ENCODE measurements around the gene HEATR5A. TPM values are rescaled to one million over a fixed set of nuclear protein-coding genes. Genes with fewer than 3 reads are reported as not detected.

The HEATR5A gene
- polyA plus RNA-seq, 3 donors: 13.1 to 21.0 (median 16.8) TPM

- H3K9me3 Mint-ChIP-seq: peaks cover 0 to 3% (median 0%) of the 10 kb centered on the region in 7 donors
- Histone ChIP-seq H3K27ac (ENCODE audit: low read depth in 1 of 2, low read length in 2 of 2) (peak overlapping the region in 1 of 2 donors; percentile 94), H3K79me2 (ENCODE audit: insufficient read depth, low read length) (peaks cover 40% of the 10 kb centered on the region), H3K9ac (ENCODE audit: insufficient read depth, low read length, poor library complexity, severe bottlenecking) (peak overlapping the region; percentile 93), H3K27me3 (ENCODE audit: control insufficient read depth in 2 of 2, insufficient read depth in 2 of 2, low read length in 2 of 2) (no peaks in the 10 kb centered on the region), H2AFZ (ENCODE audit: insufficient read depth, low read depth, low read length, poor library complexity, severe bottlenecking) (peak overlapping the region; percentile 88), H3K36me3 (replicated peaks in 1 of 2; ENCODE audit: control insufficient read depth in 1 of 2, insufficient read depth in 2 of 2, low read length in 2 of 2) (no peaks in the 10 kb centered on the region), H3K4me1 (ENCODE audit: control insufficient read depth in 1 of 2, insufficient read depth in 2 of 2, low read length in 2 of 2) (peaks cover 18 to 26% of the 10 kb centered on the region in 2 donors), H3K9me3 (replicated peaks in 1 of 2; ENCODE audit: control insufficient read depth in 1 of 2, insufficient read depth in 1 of 2, low read length in 2 of 2) (no peaks in the 10 kb centered on the region), H3K4me3 (replicated peaks in 1 of 3; ENCODE audit: low read depth in 2 of 3, low read length in 3 of 3) (peak overlapping the region in 1 of 3 experiments; percentile 99), H4K20me1 (ENCODE audit: insufficient read depth, low read length) (peaks cover 25% of the 10 kb centered on the region), H3K4me2 (replicated peaks; ENCODE audit: extremely low read depth, low read length, poor library complexity, severe bottlenecking) (peak overlapping the region; percentile 86)
- peak overlapping the region in 4 of 7 donors; percentile 86 to 96 (median 94) for H3K27ac Mint-ChIP-seq
- peak overlapping the region; percentile 98 for H3K4me3 Mint-ChIP-seq
- no CpG with 5 or more reads among the region's 5 CpGs for WGBS (ENCODE audit: insufficient coverage)
- H3K27me3 Mint-ChIP-seq (ENCODE audit: low read depth in 3 of 3): peaks cover 0 to 1% (median 0%) of the 10 kb centered on the region in 3 donors
- DNase-seq: no peak
- intact Hi-C loops (cut with micrococcal nuclease): loop anchor here in 1 of 2 donors (10.0 kb wide), 1 partner anchor 134 kb away; no protein-coding TSS in a partner anchor
- TF ChIP-seq CTCF (IDR thresholded peaks at IDR 0.05): no peak
- H3K4me1 Mint-ChIP-seq: peaks cover 26% of the 10 kb centered on the region
- peaks cover 6 to 11% of the 10 kb centered on the region in 2 donors for H3K36me3 Mint-ChIP-seq
Measured at GRCh38 chr14:31421200-31421599, 850 bp upstream of the HEATR5A start.

GRCh38 chr14:31419967-31420318 is 407 bp downstream of the HEATR5A start:
- WGBS (ENCODE audit: insufficient coverage): 0% methylated on average over 33 of the region's 33 CpGs
- peak; percentile 6 to 26 (median 21) for DNase-seq
- intact Hi-C loops (cut with micrococcal nuclease): loop anchor here in 1 of 2 donors (10.0 kb wide), 1 partner anchor 135 kb away; no protein-coding TSS in a partner anchor
- H2AFZ ChIP-seq (ENCODE audit: insufficient read depth, low read depth, low read length, poor library complexity, severe bottlenecking): peak overlapping the region; percentile 88
- Mint-ChIP-seq H3K9me3 (peaks cover 0 to 3% (median 0%) of the 10 kb centered on the region in 7 donors), H3K4me1 (peaks cover 28% of the 10 kb centered on the region), H3K27ac (peak overlapping the region; percentile 86 to 96 (median 94)), H3K36me3 (peaks cover 6 to 11% of the 10 kb centered on the region in 2 donors), H3K27me3 (ENCODE audit: low read depth in 3 of 3) (peaks cover 0 to 1% (median 0%) of the 10 kb centered on the region in 3 donors), H3K4me3 (peak overlapping the region; percentile 98)
- peaks cover 53% of the 10 kb centered on the region for H3K79me2 ChIP-seq (ENCODE audit: insufficient read depth, low read length)
- H3K9ac ChIP-seq (ENCODE audit: insufficient read depth, low read length, poor library complexity, severe bottlenecking): peak overlapping the region; percentile 93
- peak overlapping the region; percentile 76 to 94 for H3K27ac ChIP-seq (ENCODE audit: low read depth in 1 of 2, low read length in 2 of 2)
- no peaks in the 10 kb centered on the region for H3K9me3 ChIP-seq (replicated peaks in 1 of 2; ENCODE audit: control insufficient read depth in 1 of 2, insufficient read depth in 1 of 2, low read length in 2 of 2)
- peaks cover 29% of the 10 kb centered on the region for H4K20me1 ChIP-seq (ENCODE audit: insufficient read depth, low read length)
- H3K27me3 ChIP-seq (ENCODE audit: control insufficient read depth in 2 of 2, insufficient read depth in 2 of 2, low read length in 2 of 2): no peaks in the 10 kb centered on the region
- no peaks in the 10 kb centered on the region for H3K36me3 ChIP-seq (replicated peaks in 1 of 2; ENCODE audit: control insufficient read depth in 1 of 2, insufficient read depth in 2 of 2, low read length in 2 of 2)
- TF ChIP-seq CTCF (IDR thresholded peaks at IDR 0.05): no peak
- H3K4me2 ChIP-seq (replicated peaks; ENCODE audit: extremely low read depth, low read length, poor library complexity, severe bottlenecking): peak overlapping the region; percentile 86
- peaks cover 18 to 29% of the 10 kb centered on the region in 2 donors for H3K4me1 ChIP-seq (ENCODE audit: control insufficient read depth in 1 of 2, insufficient read depth in 2 of 2, low read length in 2 of 2)
- peak overlapping the region; percentile 77 to 100 (median 99) for H3K4me3 ChIP-seq (replicated peaks in 1 of 3; ENCODE audit: low read depth in 2 of 3, low read length in 3 of 3)

Measured in CD14-positive monocyte (primary cell).